WERI-Rb-1 (cell line): ENCODE results near the gene KCNE1.

ENCODE experiments used
- DNase-seq: peaks from one replicate; pipeline ENCODE4 v3.0.0-alpha.2; 2020
- H3K27ac ChIP-seq: fragments of 250-450 bp; sonication (Bioruptor Pico); 2 replicates; pipeline ENCODE4 v1.5.1; 2020; ENCODE audit warnings: mild to moderate bottlenecking, moderate library complexity
- H3K27me3 ChIP-seq: fragments of 250-450 bp; sonication (Bioruptor Pico); 2 replicates; pipeline ENCODE4 v1.5.1; 2021; ENCODE audit warnings: mild to moderate bottlenecking, low read depth, moderate library complexity; ENCODE audit not compliant: insufficient read depth, severe bottlenecking
- H3K36me3 ChIP-seq: fragments of 250-450 bp; sonication (Bioruptor Pico); 2 replicates; pipeline ENCODE4 v1.5.1; 2020; ENCODE audit warnings: mild to moderate bottlenecking, moderate library complexity
- H3K4me3 ChIP-seq: 2 replicates; pipeline ENCODE4 v1.5.1; 2011; ENCODE audit warnings: low read depth, mild to moderate bottlenecking, control low read depth, low read length
- H3K9me3 ChIP-seq: fragments of 250-450 bp; sonication (Bioruptor Pico); 2 replicates; pipeline ENCODE4 v1.5.1; 2021; ENCODE audit warnings: mild to moderate bottlenecking, moderate library complexity; ENCODE audit not compliant: severe bottlenecking
- TF ChIP-seq, protein P1 (sequence below): IDR thresholded peaks from 2 replicates; pipeline ENCODE4 v1.5.1; 2011; ENCODE audit warnings: low read depth, mild to moderate bottlenecking, control low read depth, inconsistent platforms, low read length

The KCNE1 gene

DNA sequence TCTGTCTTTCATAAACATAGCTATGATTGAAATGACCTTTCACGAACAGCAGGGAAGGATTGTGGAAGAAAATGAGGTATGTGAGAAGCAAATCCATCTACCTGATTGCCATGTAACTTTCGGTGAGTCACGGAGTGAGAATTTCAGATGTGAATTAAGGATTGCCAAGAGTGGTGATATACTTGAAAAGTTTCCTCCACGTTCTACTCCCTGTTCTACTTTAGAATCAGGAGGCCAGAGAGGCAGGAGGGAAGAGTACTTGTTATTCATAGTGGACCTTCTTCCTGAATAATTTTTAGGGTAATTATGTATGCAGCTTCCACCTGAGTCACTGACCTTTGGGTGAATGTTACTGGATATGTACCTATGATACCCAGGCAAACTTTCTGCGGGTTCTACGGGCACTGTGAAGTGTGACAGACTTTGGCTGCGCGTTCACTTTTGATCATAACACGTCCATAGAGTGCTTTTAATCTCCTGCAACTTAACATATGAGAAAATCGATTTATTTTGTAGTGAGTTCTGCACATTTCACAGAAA lies 2.6 kb upstream of the KCNE1 start:
- peaks cover 6% of the 10 kb centered on the region for H3K36me3 ChIP-seq
- TF ChIP-seq, protein P1, sequence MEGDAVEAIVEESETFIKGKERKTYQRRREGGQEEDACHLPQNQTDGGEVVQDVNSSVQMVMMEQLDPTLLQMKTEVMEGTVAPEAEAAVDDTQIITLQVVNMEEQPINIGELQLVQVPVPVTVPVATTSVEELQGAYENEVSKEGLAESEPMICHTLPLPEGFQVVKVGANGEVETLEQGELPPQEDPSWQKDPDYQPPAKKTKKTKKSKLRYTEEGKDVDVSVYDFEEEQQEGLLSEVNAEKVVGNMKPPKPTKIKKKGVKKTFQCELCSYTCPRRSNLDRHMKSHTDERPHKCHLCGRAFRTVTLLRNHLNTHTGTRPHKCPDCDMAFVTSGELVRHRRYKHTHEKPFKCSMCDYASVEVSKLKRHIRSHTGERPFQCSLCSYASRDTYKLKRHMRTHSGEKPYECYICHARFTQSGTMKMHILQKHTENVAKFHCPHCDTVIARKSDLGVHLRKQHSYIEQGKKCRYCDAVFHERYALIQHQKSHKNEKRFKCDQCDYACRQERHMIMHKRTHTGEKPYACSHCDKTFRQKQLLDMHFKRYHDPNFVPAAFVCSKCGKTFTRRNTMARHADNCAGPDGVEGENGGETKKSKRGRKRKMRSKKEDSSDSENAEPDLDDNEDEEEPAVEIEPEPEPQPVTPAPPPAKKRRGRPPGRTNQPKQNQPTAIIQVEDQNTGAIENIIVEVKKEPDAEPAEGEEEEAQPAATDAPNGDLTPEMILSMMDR, result no peak
- no peaks in the 10 kb centered on the region for H3K27me3 ChIP-seq
- no peak overlapping the region for H3K27ac ChIP-seq
- no peak for DNase-seq
- no peak overlapping the region for H3K4me3 ChIP-seq
- no peaks in the 10 kb centered on the region for H3K9me3 ChIP-seq

DNA sequence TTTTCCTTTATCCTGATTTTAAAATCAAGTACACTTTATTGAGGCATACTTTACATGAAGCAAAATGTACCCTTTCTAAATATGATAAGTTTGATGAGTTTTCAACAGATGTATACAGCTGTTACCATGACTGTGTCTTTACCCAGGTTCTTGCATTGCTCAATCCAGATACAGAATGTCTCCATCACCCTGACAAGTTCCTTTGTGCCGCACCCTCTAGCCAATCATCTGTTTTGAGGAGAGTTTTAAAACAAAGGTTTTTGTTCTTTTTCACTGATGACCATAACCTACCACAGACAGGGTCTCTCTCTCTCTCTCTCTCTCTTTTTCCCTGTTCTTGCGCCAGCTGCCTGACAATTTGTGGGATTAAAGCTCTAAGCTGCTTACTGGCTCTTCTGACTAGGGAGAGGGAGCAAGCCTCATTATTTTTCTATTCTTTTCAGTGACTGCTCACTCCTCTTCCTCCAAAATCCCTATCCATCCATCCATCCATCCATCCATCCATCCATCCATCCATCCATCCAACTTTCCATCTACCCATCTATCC lies 1.2 kb upstream of the KCNE1 start:
- Histone ChIP-seq H3K27ac (peak overlapping the region; percentile 28; the same call in 1 of the 2 replicates), H3K4me3 (no peak overlapping the region), H3K9me3 (no peaks in the 10 kb centered on the region), H3K27me3 (no peaks in the 10 kb centered on the region), H3K36me3 (peaks cover 6% of the 10 kb centered on the region; the same call in 1 of the 2 replicates)
- DNase-seq, result peak; percentile 69
- TF ChIP-seq, protein P1, result no peak

DNA sequence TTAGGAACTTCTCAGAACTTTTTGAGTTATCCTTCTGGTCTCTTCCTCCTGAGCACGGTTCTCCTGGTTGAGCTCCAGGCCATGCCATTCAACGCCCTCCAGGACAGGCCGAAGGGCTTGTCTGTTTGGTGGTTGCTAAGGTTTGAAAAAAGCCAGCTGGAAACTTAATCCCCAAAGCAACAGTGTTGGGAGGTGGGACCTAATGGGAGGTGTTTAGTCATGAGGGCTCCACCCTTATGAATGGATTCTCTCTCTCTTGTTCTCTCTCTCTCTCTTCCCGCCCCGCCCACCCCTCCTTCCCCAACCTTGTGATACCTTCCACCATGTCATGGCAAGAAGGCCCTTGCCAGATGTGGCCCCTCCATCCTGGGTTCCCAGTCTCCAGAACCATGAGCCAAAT lies 829 bp downstream of the KCNE1 start:
- peak; percentile 62 for DNase-seq
- H3K36me3 ChIP-seq, result no peaks in the 10 kb centered on the region
- H3K27ac ChIP-seq, result peak overlapping the region; percentile 51
- TF ChIP-seq, protein P1, result no peak
- no peak overlapping the region for H3K4me3 ChIP-seq
- no peaks in the 10 kb centered on the region for H3K9me3 ChIP-seq
- no peaks in the 10 kb centered on the region for H3K27me3 ChIP-seq

DNA sequence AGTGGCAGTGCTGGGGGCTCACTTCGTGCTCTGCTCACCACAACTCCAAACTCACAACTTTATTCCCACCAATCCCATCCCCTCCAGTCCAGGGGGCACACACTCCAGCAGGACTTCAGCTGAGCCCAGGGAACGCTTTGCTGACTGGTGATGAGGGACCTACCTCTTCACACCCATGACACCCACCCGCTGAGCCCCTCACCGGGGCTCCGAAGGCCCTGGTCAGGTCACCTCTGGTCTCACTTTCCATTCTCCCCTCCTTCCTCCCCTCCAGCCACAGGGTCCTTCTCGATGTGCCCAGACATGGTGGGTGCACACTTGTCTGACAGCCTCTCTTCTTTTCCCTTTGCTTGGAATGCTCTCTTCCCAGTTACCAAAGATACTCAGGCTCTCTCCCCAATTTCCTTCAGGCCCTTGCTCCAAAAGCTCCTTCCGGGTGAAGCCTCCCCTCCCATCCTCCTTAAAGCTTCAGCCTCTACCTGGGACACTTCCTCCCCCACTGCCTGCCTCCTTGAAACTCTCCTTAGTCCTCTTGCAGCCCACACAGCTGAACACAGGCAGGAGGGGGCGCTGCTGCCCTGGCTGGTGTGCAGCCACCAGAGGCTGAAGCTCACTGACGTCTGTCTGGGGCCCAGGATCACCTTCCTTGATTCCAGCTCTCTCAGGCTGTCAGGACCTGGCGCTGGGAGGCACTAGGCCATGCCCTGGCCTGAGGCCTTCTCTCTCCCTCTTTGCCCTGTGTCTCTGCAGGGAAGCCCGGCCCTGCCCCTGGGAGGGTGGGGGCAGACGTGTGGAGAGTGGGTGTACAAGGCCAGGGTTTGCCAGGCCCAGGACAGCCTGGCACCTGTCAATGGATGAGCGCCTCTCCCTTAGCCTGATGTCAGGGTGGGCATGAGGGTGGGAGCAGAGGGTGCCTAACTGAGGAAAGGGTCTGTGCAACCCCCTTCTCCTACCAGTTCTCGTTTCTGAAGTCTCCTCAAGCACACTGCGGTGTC lies 1.6 kb downstream of the KCNE1 start:
- TF ChIP-seq, protein P1, result peak; percentile 97
- H3K9me3 ChIP-seq, result no peaks in the 10 kb centered on the region
- peak; percentile 96 for DNase-seq
- H3K4me3 ChIP-seq, result no peak overlapping the region
- peak overlapping the region; percentile 51 for H3K27ac ChIP-seq
- no peaks in the 10 kb centered on the region for H3K27me3 ChIP-seq
- no peaks in the 10 kb centered on the region for H3K36me3 ChIP-seq

DNA sequence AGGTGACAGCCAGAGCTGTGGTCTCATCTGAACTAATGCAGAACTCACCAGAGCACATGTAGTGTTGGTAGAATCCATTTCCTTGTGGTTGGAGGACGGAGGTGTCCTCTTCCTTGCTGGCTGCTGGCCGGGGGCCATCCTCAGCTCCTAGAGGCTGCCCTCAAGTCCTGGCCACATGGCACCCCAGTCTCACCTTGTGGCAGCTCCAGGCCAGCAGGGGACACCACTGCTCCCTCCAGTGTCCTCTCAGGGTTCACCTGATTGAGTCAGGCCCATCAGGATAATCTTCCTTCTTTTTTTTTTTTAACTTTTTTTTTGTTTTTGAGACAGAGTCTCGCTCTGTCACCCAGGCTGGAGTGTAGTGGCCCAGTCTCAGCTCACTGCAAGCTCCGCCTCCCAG lies 2.9 kb downstream of the KCNE1 start:
- Histone ChIP-seq H3K27ac (no peak overlapping the region), H3K9me3 (no peaks in the 10 kb centered on the region), H3K4me3 (no peak overlapping the region), H3K36me3 (no peaks in the 10 kb centered on the region), H3K27me3 (no peaks in the 10 kb centered on the region)
- TF ChIP-seq, protein P1, result peak; percentile 76
- DNase-seq, result peak; percentile 52
